ENCODE data around the gene CUL1. TPM values are rescaled to one million over a fixed set of nuclear protein-coding genes. Genes with fewer than 3 reads are reported as not detected.

CUL1 gene
- total RNA-seq, 4 donors from 2014 or later = 73.1 to 87.1 (median 77.8) TPM

DNA sequence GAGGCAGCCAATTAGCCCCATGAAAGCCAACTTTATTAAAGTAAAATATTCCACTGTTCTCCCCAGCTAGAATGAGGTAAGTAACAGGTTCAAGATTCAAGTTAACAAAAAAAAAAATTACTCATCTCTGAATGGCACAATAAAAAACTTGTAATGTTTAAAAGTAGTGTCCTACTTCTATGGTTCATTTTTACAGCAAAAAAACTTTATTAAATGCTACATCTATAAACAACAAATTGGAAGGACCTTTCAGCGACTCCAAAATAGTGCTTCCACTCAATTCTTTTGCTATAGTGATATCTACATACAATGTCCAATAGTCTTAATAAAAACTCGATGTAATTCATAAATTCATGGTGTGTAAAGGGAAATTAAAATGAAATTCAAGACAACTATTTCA lies 126.2 kb downstream of the CUL1 start:
- Histone ChIP-seq H3K27me3 (no peaks in the 10 kb centered on the region), H3K9me3 (no peaks in the 10 kb centered on the region), H3K27ac (replicated peaks in 1 of 4) (no peak overlapping the region), H3K36me3 (no peaks in the 10 kb centered on the region), H3K4me1 (no peaks in the 10 kb centered on the region), H3K4me3 (no peak overlapping the region)
- TF ChIP-seq EP300 (IDR thresholded peaks at IDR 0.05) (no peak), POLR2A (IDR thresholded peaks at IDR 0.05; ENCODE audit: low read depth) (no peak), POLR2AphosphoS5 (IDR thresholded peaks at IDR 0.05) (no peak)
- TF ChIP-seq, protein P1, sequence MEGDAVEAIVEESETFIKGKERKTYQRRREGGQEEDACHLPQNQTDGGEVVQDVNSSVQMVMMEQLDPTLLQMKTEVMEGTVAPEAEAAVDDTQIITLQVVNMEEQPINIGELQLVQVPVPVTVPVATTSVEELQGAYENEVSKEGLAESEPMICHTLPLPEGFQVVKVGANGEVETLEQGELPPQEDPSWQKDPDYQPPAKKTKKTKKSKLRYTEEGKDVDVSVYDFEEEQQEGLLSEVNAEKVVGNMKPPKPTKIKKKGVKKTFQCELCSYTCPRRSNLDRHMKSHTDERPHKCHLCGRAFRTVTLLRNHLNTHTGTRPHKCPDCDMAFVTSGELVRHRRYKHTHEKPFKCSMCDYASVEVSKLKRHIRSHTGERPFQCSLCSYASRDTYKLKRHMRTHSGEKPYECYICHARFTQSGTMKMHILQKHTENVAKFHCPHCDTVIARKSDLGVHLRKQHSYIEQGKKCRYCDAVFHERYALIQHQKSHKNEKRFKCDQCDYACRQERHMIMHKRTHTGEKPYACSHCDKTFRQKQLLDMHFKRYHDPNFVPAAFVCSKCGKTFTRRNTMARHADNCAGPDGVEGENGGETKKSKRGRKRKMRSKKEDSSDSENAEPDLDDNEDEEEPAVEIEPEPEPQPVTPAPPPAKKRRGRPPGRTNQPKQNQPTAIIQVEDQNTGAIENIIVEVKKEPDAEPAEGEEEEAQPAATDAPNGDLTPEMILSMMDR (IDR thresholded peaks at IDR 0.05) = no peak
- DNase-seq (ENCODE audit: extremely low spot score) = no peak
- intact Hi-C loops (cut with DNase I) = no loop called here
- 100% methylated on average over 2 of the region's 2 CpGs for WGBS

DNA sequence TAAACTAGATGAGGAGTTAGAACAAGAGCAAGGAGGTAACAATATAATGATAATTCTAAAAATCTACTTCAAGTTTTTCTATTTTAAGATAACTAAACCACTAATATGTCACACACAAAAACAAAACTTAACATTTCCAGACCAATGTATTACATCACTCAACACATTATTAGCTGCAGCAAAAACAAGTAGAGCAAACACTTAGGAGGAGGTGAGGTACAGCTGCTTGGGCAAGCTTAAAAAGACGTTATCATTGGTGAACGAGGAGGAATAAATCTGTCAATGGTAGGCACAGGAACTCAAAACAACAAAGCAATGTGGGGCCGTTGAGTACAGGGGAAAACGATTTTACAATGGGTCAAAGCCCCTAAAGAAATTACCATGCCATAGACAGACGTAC lies 126.6 kb downstream of the CUL1 start:
- Histone ChIP-seq H3K9me3 (no peaks in the 10 kb centered on the region), H3K36me3 (no peaks in the 10 kb centered on the region)

DNA sequence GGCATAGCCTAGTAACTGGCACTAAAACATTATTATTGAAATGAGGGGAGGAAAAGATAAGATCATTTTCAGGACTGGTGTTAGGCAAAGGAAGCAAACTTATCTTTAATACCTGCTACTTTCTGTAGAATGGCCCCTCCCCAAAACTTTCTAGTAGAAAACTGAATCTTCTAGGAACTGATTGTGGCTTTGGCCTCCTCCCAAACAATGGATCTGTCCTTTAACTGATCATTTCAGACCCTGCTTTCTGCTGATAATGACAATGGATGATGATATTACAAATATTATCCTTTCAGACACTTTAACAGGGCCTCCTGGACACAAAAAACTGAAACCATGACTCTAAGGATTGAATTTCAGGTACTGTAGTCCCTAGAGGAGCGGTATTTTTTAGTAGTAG lies 130.3 kb downstream of the CUL1 start:
- DNase-seq (ENCODE audit: extremely low spot score) = no peak
- H3K4me1 ChIP-seq = no peaks in the 10 kb centered on the region
- H3K4me3 ChIP-seq = no peak overlapping the region
- no peaks in the 10 kb centered on the region for H3K27me3 ChIP-seq
- H3K36me3 ChIP-seq = no peaks in the 10 kb centered on the region
- H3K9me3 ChIP-seq = no peaks in the 10 kb centered on the region
- H3K27ac ChIP-seq (replicated peaks in 1 of 4) = no peak overlapping the region
- intact Hi-C loops (cut with DNase I) = no loop called here
- 100% methylated on average over 1 of the region's 1 CpG for WGBS
- TF ChIP-seq EP300 (IDR thresholded peaks at IDR 0.05) (no peak), POLR2AphosphoS5 (IDR thresholded peaks at IDR 0.05) (no peak), POLR2A (IDR thresholded peaks at IDR 0.05; ENCODE audit: low read depth) (no peak)
- TF ChIP-seq, protein P1 (IDR thresholded peaks at IDR 0.05) = no peak

More for the DNA sequence above, 126.6 kb downstream of the CUL1 start:
- DNase-seq (ENCODE audit: extremely low spot score) = no peak
- H3K4me1 ChIP-seq = no peaks in the 10 kb centered on the region
- H3K27ac ChIP-seq (replicated peaks in 1 of 4) = no peak overlapping the region
- no peaks in the 10 kb centered on the region for H3K27me3 ChIP-seq
- intact Hi-C loops (cut with DNase I) = no loop called here
- 86% methylated on average over 5 of the region's 5 CpGs for WGBS
- TF ChIP-seq POLR2A (IDR thresholded peaks at IDR 0.05; ENCODE audit: low read depth) = no peak
- no peak overlapping the region for H3K4me3 ChIP-seq

DNA sequence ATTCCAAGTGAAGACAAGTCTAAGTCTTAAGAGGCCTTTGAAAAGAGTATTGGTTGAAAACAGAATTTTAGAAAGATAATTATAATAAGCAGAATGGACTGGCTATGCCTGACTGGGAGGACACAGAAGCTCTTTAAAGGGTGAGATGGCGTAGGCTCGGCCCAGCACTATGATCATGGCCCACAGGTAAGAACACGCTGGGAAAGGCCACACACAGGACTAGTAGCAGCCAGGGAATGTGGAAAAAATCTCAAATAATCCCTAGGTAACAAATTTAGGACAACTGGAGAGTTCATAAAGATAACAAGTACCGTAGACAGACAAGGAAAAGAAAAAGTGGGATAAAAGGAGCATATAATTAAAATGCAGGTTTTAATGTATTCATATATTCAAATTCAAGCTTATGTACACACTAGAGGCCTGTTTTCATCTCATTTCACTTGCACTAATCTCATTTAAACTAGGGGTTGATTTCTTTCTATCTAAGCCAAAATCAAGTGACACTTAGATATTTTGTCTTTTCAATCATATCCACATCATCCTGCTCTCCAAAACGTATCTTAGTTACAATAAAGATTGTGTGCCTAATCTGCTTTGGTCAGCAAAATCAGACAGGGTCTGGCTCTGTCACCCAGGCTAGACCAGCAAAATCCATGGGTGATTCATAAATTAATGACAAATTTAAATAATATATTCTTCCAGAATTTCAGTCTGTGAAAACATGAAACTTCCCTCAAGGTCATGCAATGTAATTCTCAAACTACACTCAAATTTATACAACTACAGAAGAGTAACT lies 132.4 kb downstream of the CUL1 start:
- 95% methylated on average over 5 of the region's 5 CpGs for WGBS
- DNase-seq (ENCODE audit: extremely low spot score) = no peak
- intact Hi-C loops (cut with DNase I) = no loop called here
- Histone ChIP-seq H3K36me3 (no peaks in the 10 kb centered on the region), H3K9me3 (no peaks in the 10 kb centered on the region), H3K27me3 (no peaks in the 10 kb centered on the region), H3K4me1 (no peaks in the 10 kb centered on the region), H3K27ac (replicated peaks in 1 of 4) (no peak overlapping the region), H3K4me3 (no peak overlapping the region)
- TF ChIP-seq POLR2AphosphoS5 (IDR thresholded peaks at IDR 0.05) (no peak), POLR2A (IDR thresholded peaks at IDR 0.05; ENCODE audit: low read depth) (no peak), EP300 (IDR thresholded peaks at IDR 0.05) (no peak)
- TF ChIP-seq, protein P1 (IDR thresholded peaks at IDR 0.05) = no peak

DNA sequence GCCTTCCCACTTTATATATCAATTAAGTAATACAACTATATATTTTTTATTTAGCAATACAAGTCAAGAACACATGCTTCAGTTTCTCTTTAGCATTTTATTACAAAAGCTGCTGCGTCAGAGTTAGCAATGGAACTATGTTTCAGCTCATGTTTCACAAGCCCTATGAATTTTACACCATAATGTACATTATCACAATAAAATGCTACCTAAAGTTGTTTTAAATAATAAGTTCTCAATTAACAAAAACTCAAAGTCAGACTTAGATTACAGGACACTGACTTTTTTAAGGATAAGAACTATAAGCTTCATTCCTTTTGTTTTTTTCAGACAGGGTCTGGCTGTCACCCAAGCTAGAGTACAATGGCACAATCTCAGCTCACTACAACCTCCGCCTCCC lies 133.1 kb downstream of the CUL1 start:
- Histone ChIP-seq H3K4me3 (no peak overlapping the region), H3K36me3 (no peaks in the 10 kb centered on the region), H3K27me3 (no peaks in the 10 kb centered on the region), H3K4me1 (no peaks in the 10 kb centered on the region), H3K9me3 (no peaks in the 10 kb centered on the region), H3K27ac (replicated peaks in 1 of 4) (no peak overlapping the region)
- 97% methylated on average over 2 of the region's 2 CpGs for WGBS
- DNase-seq (ENCODE audit: extremely low spot score) = no peak
- intact Hi-C loops (cut with DNase I) = no loop called here
- TF ChIP-seq POLR2A (IDR thresholded peaks at IDR 0.05; ENCODE audit: low read depth) (no peak), POLR2AphosphoS5 (IDR thresholded peaks at IDR 0.05) (no peak), EP300 (IDR thresholded peaks at IDR 0.05) (no peak)
- TF ChIP-seq, protein P1 (IDR thresholded peaks at IDR 0.05) = no peak

Data from esophagus muscularis mucosa (tissue), 4 donors.